AG10803 (cell line): Measurements from ENCODE around the gene STARD3.

Source experiments
- DNase-seq: peaks from one replicate; pipeline ENCODE4 v3.0.0; 2010; ENCODE audit warnings: low read depth
- H3K4me3 ChIP-seq: 2 replicates; pipeline ENCODE4 v1.5.1; 2011; ENCODE audit warnings: mild to moderate bottlenecking, low read length, control low read depth
- CTCF ChIP-seq: conservative IDR thresholded peaks from 2 replicates; pipeline ENCODE4 v1.5.1; 2011; ENCODE audit warnings: mild to moderate bottlenecking, low read length, control low read depth, inconsistent platforms

STARD3 gene

GRCh38 chr17:39611401-39612112 lies 25.4 kb upstream of the STARD3 start:
- no peak for TF ChIP-seq CTCF
- no peak for DNase-seq
- no peak overlapping the region for H3K4me3 ChIP-seq

GRCh38 chr17:39612291-39612894 lies 24.6 kb upstream of the STARD3 start:
- TF ChIP-seq CTCF: no peak
- no peak for DNase-seq
- H3K4me3 ChIP-seq: no peak overlapping the region

GRCh38 chr17:39612935-39613464 lies 23.9 kb upstream of the STARD3 start:
- no peak for DNase-seq
- no peak overlapping the region for H3K4me3 ChIP-seq
- TF ChIP-seq CTCF: no peak

GRCh38 chr17:39614545-39615157 lies 22.3 kb upstream of the STARD3 start:
- no peak overlapping the region for H3K4me3 ChIP-seq
- DNase-seq: no peak

GRCh38 chr17:39615434-39615833 lies 21.5 kb upstream of the STARD3 start:
- no peak overlapping the region for H3K4me3 ChIP-seq
- TF ChIP-seq CTCF: no peak
- DNase-seq: no peak

More at GRCh38 chr17:39614545-39615157, 22.3 kb upstream of the STARD3 start:
- TF ChIP-seq CTCF: no peak

GRCh38 chr17:39617100-39617445 lies 19.9 kb upstream of the STARD3 start:
- H3K4me3 ChIP-seq: no peak overlapping the region
- DNase-seq: no peak
- no peak for TF ChIP-seq CTCF
